ENCODE results near the gene PIK3AP1.

- TF ChIP-seq EZH2 (IDR thresholded peaks at IDR 0.05; ENCODE audit: borderline replicate concordance, control insufficient read depth, low read depth, low read length): no peak
- no peak for TF ChIP-seq GABPA (IDR thresholded peaks at IDR 0.05; ENCODE audit: low read depth)
- TF ChIP-seq HDAC6 (IDR thresholded peaks at IDR 0.05; ENCODE audit: unreplicated experiment): no peak
- no peak for TF ChIP-seq EGR1 (IDR thresholded peaks at IDR 0.05; ENCODE audit: borderline replicate concordance in 1 of 2, low read depth in 2 of 2, low read length in 2 of 2)
- TF ChIP-seq SUZ12 (IDR thresholded peaks at IDR 0.05; ENCODE audit: unreplicated experiment): no peak
- TF ChIP-seq POLR2AphosphoS5 (IDR thresholded peaks at IDR 0.05; ENCODE audit: low read length): no peak
- TF ChIP-seq TAF1 (IDR thresholded peaks at IDR 0.05; ENCODE audit: borderline replicate concordance, low read depth, low read length): no peak
These were observed 378 bp downstream of the PIK3AP1 start for GRCh38 chr10:96719850-96720421.

All from GM12878 (cell line).